ENCODE measurements around the gene PPP1R12B.
"Not testable (repeated sequence)": the region's sequence is repeated elsewhere in the genome, so short reads cannot be mapped to it uniquely, and the experiment has no call there.

PPP1R12B gene

GRCh38 chr1:202543537-202543936 lies 195.0 kb downstream of the PPP1R12B start:
- not testable (repeated sequence) for DNase-seq (ENCODE audit: low read depth, low spot score); H3K4me3 ChIP-seq (ENCODE audit: low read length)

- H3K4me3 ChIP-seq (ENCODE audit: low read length); DNase-seq (ENCODE audit: low read depth, low spot score): not testable (repeated sequence)
These were observed 196.4 kb downstream of the PPP1R12B start for GRCh38 chr1:202544766-202545449.

GRCh38 chr1:202545647-202546303 lies 197.3 kb downstream of the PPP1R12B start:
- not testable (repeated sequence) for DNase-seq (ENCODE audit: low read depth, low spot score); H3K4me3 ChIP-seq (ENCODE audit: low read length)

GRCh38 chr1:202546377-202546776 lies 197.9 kb downstream of the PPP1R12B start:
- not testable (repeated sequence) for DNase-seq (ENCODE audit: low read depth, low spot score); H3K4me3 ChIP-seq (ENCODE audit: low read length)

- DNase-seq (ENCODE audit: low read depth, low spot score); H3K4me3 ChIP-seq (ENCODE audit: low read length): not testable (repeated sequence)
These were observed 198.3 kb downstream of the PPP1R12B start for GRCh38 chr1:202546796-202547195.

GRCh38 chr1:202547215-202547614 lies 198.7 kb downstream of the PPP1R12B start:
- H3K4me3 ChIP-seq (ENCODE audit: low read length), result no peak overlapping the region
- DNase-seq (ENCODE audit: low read depth, low spot score), result no peak

GRCh38 chr1:202550088-202550487 lies 201.6 kb downstream of the PPP1R12B start:
- H3K4me3 ChIP-seq (ENCODE audit: low read length); DNase-seq (ENCODE audit: low read depth, low spot score): not testable (repeated sequence)

- no peak overlapping the region for H3K4me3 ChIP-seq (ENCODE audit: low read length)
- peak; percentile 20 for DNase-seq (ENCODE audit: low read depth, low spot score)
These were observed 203.2 kb downstream of the PPP1R12B start for GRCh38 chr1:202551683-202552082.

- not testable (repeated sequence) for H3K4me3 ChIP-seq (ENCODE audit: low read length); DNase-seq (ENCODE audit: low read depth, low spot score)
These were observed 204.1 kb downstream of the PPP1R12B start for GRCh38 chr1:202552615-202553014.

GRCh38 chr1:202553078-202553477 lies 204.6 kb downstream of the PPP1R12B start:
- DNase-seq (ENCODE audit: low read depth, low spot score); H3K4me3 ChIP-seq (ENCODE audit: low read length): not testable (repeated sequence)

GRCh38 chr1:202553560-202554038 lies 205.1 kb downstream of the PPP1R12B start:
- no peak overlapping the region for H3K4me3 ChIP-seq (ENCODE audit: low read length)
- no peak for DNase-seq (ENCODE audit: low read depth, low spot score)

- not testable (repeated sequence) for DNase-seq (ENCODE audit: low read depth, low spot score); H3K4me3 ChIP-seq (ENCODE audit: low read length)
These were observed 206.1 kb downstream of the PPP1R12B start for GRCh38 chr1:202554619-202555018.

- H3K4me3 ChIP-seq (ENCODE audit: low read length); DNase-seq (ENCODE audit: low read depth, low spot score): not testable (repeated sequence)
These were observed 207.5 kb downstream of the PPP1R12B start for GRCh38 chr1:202556037-202556436.

GRCh38 chr1:202557662-202558061 lies 209.2 kb downstream of the PPP1R12B start:
- not testable (repeated sequence) for DNase-seq (ENCODE audit: low read depth, low spot score); H3K4me3 ChIP-seq (ENCODE audit: low read length)

GRCh38 chr1:202561240-202561639 lies 212.7 kb downstream of the PPP1R12B start:
- no peak overlapping the region for H3K4me3 ChIP-seq (ENCODE audit: low read length)
- DNase-seq (ENCODE audit: low read depth, low spot score), result no peak

GRCh38 chr1:202561726-202562443 lies 213.4 kb downstream of the PPP1R12B start:
- no peak for DNase-seq (ENCODE audit: low read depth, low spot score)
- H3K4me3 ChIP-seq (ENCODE audit: low read length), result no peak overlapping the region

GRCh38 chr1:202562444-202563060 lies 214.1 kb downstream of the PPP1R12B start:
- H3K4me3 ChIP-seq (ENCODE audit: low read length), result no peak overlapping the region
- no peak for DNase-seq (ENCODE audit: low read depth, low spot score)

- H3K4me3 ChIP-seq (ENCODE audit: low read length), result no peak overlapping the region
- no peak for DNase-seq (ENCODE audit: low read depth, low spot score)
These were observed 215.3 kb downstream of the PPP1R12B start for GRCh38 chr1:202563818-202564217.

GRCh38 chr1:202564958-202565495 lies 216.5 kb downstream of the PPP1R12B start:
- H3K4me3 ChIP-seq (ENCODE audit: low read length), result no peak overlapping the region
- no peak for DNase-seq (ENCODE audit: low read depth, low spot score)
